Pancreas (tissue), 10 donors: ENCODE data around the gene CCDC97. TPM values are rescaled to one million over a fixed set of nuclear protein-coding genes. Genes with fewer than 3 reads are reported as not detected.

Experiments used
- ATAC-seq, 4 donors: fragments of 200-7000 bp; cut with Tn5 transposase; one replicate each; pipeline versions ENCODE4 v1.8.0 to v1.9.1; 2020; ENCODE audit warnings: mild to moderate bottlenecking in 4 of 4, moderate library complexity in 4 of 4
- DNase-seq, 6 donors: peaks; one replicate each; pipeline ENCODE4 v3.0.0-alpha.2; 2020
- FAIRE-seq: peaks from 2 replicates; lab custom pipeline; 2012; peaks lifted over from hg19 to GRCh38; lab: Jason Lieb, UNC
- H3K27ac ChIP-seq, 4 donors: fragments of 200-600 bp; sonication (generic); 1 replicate in 3 of 4; 2 replicates in 1 of 4; pipeline versions ENCODE4 v1.5.0 to v1.8.0; 2020
- H3K27me3 ChIP-seq, 4 donors: fragments of 200-600 bp; one replicate each; pipeline ENCODE4 v1.8.0; 2021
- H3K36me3 ChIP-seq, 3 donors: fragments of 200-600 bp; sonication (generic) in 1 of 3; one replicate each; pipeline versions ENCODE4 v1.5.0 to v1.8.0; 2020 to 2021
- H3K4me1 ChIP-seq, 3 donors: fragments of 200-600 bp; one replicate each; pipeline ENCODE4 v1.8.0; 2021
- H3K4me3 ChIP-seq, 4 donors: fragments of 200-600 bp; sonication (generic) in 2 of 4; one replicate each; pipeline versions ENCODE4 v1.5.0 to v1.8.0; 2020 to 2021
- H3K9me3 ChIP-seq, 4 donors: fragments of 200-600 bp; one replicate each; pipeline ENCODE4 v1.8.0; 2021
- CTCF ChIP-seq, 4 donors: fragments of 200-600 bp; sonication (generic) in 3 of 4; IDR thresholded peaks; one replicate each; pipeline versions ENCODE4 v1.5.0 to v1.8.0; 2021; ENCODE audit warnings: antibody characterized with exemption in 4 of 4
- WGBS, 2 donors: extraction: QIAGEN DNeasy Blood & Tissue Kit; methylation state at CpG; one replicate each; pipeline ENCODE4 v1.1.7; 2013; 5-methylcytosine and 5-hydroxymethylcytosine counted together
- intact Hi-C, 3 donors: fragments of 100-400 bp; cut with DNase I; formaldehyde crosslinking; loops; one replicate each; pipeline versions ENCODE4 v1.11.1 to v1.14.2; 2022
- polyA plus RNA-seq, 2 donors: library from polyadenylated mRNA; stranded (reverse); fragments of 200-250 nt; gene quantifications; one replicate each; pipeline ENCODE4 v1.2.3, GENCODE V29; 2013
- total RNA-seq, 6 donors: library from RNA; stranded (reverse); fragmentation: NEBNext Ultra II Directional in 4 of 6; extraction: Animal tissue kit (Norgen Biotek cat#: 25700) in 4 of 6; gene quantifications; one replicate each; pipeline versions ENCODE4 v1.2.1 to v1.2.4, GENCODE V29; 2021 to 2023
- donor health status: healthy with polysubstance abuse.
- donor health status: DM: no; HTN: no; CAD: no; lungs with moderate emphysema.
- donor health status: DM: no; HTN: no; CAD: no.
- donor health status: control.
- donor health status: control.
- donor health status: Bipolar disorder and iron deficiency.
- donor health status: DM: yes; HTN: yes; CAD: no.
- donor health status: DM: no; HTN: no; CAD: no.
- donor health status: DM: no; HTN: no; CAD: no.
- donor health status: DM: yes; HTN: yes; CAD: no.

The CCDC97 gene
- total and polyA plus RNA-seq, 8 donors = 9.4 to 19.2 (median 12.6) TPM

- ATAC-seq (no peak), DNase-seq (no peak), FAIRE-seq (no peak)
- Histone ChIP-seq H3K27ac (peak overlapping the region in 2 of 4 donors; percentile 88 to 98), H3K27me3 (no peaks in the 10 kb centered on the region), H3K36me3 (peaks cover 7 to 46% (median 38%) of the 10 kb centered on the region in 3 donors), H3K4me1 (peaks cover 6 to 25% (median 6%) of the 10 kb centered on the region in 3 donors), H3K4me3 (no peak overlapping the region), H3K9me3 (no peaks in the 10 kb centered on the region)
- intact Hi-C loops = loop anchor here in 1 of 3 donors (10.0 kb wide), 1 partner anchor 102 kb away; no protein-coding TSS in a partner anchor
- TF ChIP-seq CTCF (IDR thresholded peaks at IDR 0.05) = no peak
- 71 to 74% methylated on average over 8 of the region's 8 CpGs for WGBS, 2 donors
Measured at GRCh38 chr19:41307090-41307875, 2.7 kb upstream of the CCDC97 start.

GRCh38 chr19:41307954-41308449 is 2.0 kb upstream of the CCDC97 start:
- no peaks in the 10 kb centered on the region for H3K9me3 ChIP-seq
- H3K4me3 ChIP-seq = no peak overlapping the region
- peak overlapping the region in 3 of 4 donors; percentile 88 to 98 (median 95) for H3K27ac ChIP-seq
- DNase-seq = peak in 1 of 6 donors; percentile 43
- intact Hi-C loops = loop anchor here in 1 of 3 donors (10.0 kb wide), 1 partner anchor 103 kb away; no protein-coding TSS in a partner anchor
- WGBS, 2 donors = 42% methylated on average over 4 of the region's 4 CpGs
- peaks cover 6 to 25% (median 6%) of the 10 kb centered on the region in 3 donors for H3K4me1 ChIP-seq
- H3K27me3 ChIP-seq = no peaks in the 10 kb centered on the region
- peaks cover 7 to 40% (median 31%) of the 10 kb centered on the region in 3 donors for H3K36me3 ChIP-seq
- TF ChIP-seq CTCF (IDR thresholded peaks at IDR 0.05) = no peak
- ATAC-seq = no peak
- FAIRE-seq = no peak

GRCh38 chr19:41308450-41309179 is 1.4 kb upstream of the CCDC97 start:
- Histone ChIP-seq H3K9me3 (no peaks in the 10 kb centered on the region), H3K4me1 (peaks cover 6 to 25% (median 6%) of the 10 kb centered on the region in 3 donors), H3K27me3 (no peaks in the 10 kb centered on the region), H3K4me3 (peak overlapping the region in 2 of 4 donors; percentile 47 to 57), H3K27ac (peak overlapping the region; percentile 41 to 98 (median 92)), H3K36me3 (peaks cover 7 to 34% (median 28%) of the 10 kb centered on the region in 3 donors)
- WGBS, 2 donors = 21% methylated on average over 8 of the region's 8 CpGs
- intact Hi-C loops = loop anchor here in 1 of 3 donors (10.0 kb wide), 1 partner anchor 104 kb away; no protein-coding TSS in a partner anchor
- TF ChIP-seq CTCF (IDR thresholded peaks at IDR 0.05) = peak; percentile 91 to 98 (median 94)
- DNase-seq (peak; percentile 82 to 99 (median 94)), ATAC-seq (peak; percentile 57 to 85 (median 74)), FAIRE-seq (no peak)

GRCh38 chr19:41309180-41310032 is 566 bp upstream of the CCDC97 start:
- Histone ChIP-seq H3K9me3 (no peaks in the 10 kb centered on the region), H3K27me3 (no peaks in the 10 kb centered on the region), H3K4me1 (peaks cover 6 to 25% (median 6%) of the 10 kb centered on the region in 3 donors), H3K4me3 (peak overlapping the region; percentile 47 to 84 (median 65)), H3K36me3 (peaks cover 3 to 26% (median 20%) of the 10 kb centered on the region in 3 donors), H3K27ac (peak overlapping the region; percentile 41 to 98 (median 92))
- FAIRE-seq = no peak
- peak in 1 of 6 donors; percentile 55 for DNase-seq
- WGBS, 2 donors = 5 to 6% methylated on average over 26 of the region's 26 CpGs
- ATAC-seq = peak; percentile 32 to 47 (median 37)
- no peak for TF ChIP-seq CTCF (IDR thresholded peaks at IDR 0.05)
- intact Hi-C loops = loop anchor here in 1 of 3 donors (10.0 kb wide), 1 partner anchor 105 kb away; no protein-coding TSS in a partner anchor
